Breast epithelium (tissue), 4 donors: ENCODE data around the gene BMAL1. TPM values are rescaled to one million over a fixed set of nuclear protein-coding genes. Genes with fewer than 3 reads are reported as not detected.

Source experiments
- DNase-seq, 2 donors: peaks; one replicate each; pipeline ENCODE4 v3.0.0-alpha.2; 2019; ENCODE audit warnings: low spot score in 2 of 2
- H3K27ac ChIP-seq, 2 donors: fragments of 200-600 bp; sonication (generic) in 1 of 2; one replicate each; pipeline ENCODE4 v1.5.1; 2016 to 2019; ENCODE audit warnings: mild to moderate bottlenecking in 1 of 2
- H3K27me3 ChIP-seq, 2 donors: fragments of 200-600 bp; sonication (generic) in 1 of 2; one replicate each; pipeline versions ENCODE4 v1.5.1 to v1.6.0; 2017 to 2019; ENCODE audit warnings: control low read depth in 1 of 2, mild to moderate bottlenecking in 1 of 2
- H3K36me3 ChIP-seq: fragments of 200-600 bp; one replicate; pipeline ENCODE4 v1.5.1; 2019
- H3K4me1 ChIP-seq, 2 donors: fragments of 200-600 bp; sonication (generic); one replicate each; pipeline ENCODE4 v1.5.1; 2016 to 2019; ENCODE audit warnings: control low read depth in 1 of 2
- H3K4me3 ChIP-seq, 3 donors: fragments of 200-600 bp; sonication (generic); 1 replicate in 2 of 3; 2 replicates in 1 of 3; pipeline ENCODE4 v1.5.1; 2016 to 2019; ENCODE audit warnings: mild to moderate bottlenecking in 3 of 3, moderate library complexity in 2 of 3
- H3K9me3 ChIP-seq, 2 donors: fragments of 200-600 bp; sonication (generic) in 1 of 2; one replicate each; pipeline ENCODE4 v1.5.1; 2016 to 2019; ENCODE audit warnings: control low read depth in 1 of 2
- CTCF ChIP-seq, 3 donors: fragments of 450-650 bp; IDR thresholded peaks; one replicate each; pipeline ENCODE4 v1.5.1; 2016 to 2017; ENCODE audit warnings: antibody characterized with exemption in 3 of 3, mild to moderate bottlenecking in 3 of 3, moderate library complexity in 3 of 3
- POLR2A ChIP-seq: fragments of 450-650 bp; IDR thresholded peaks from one replicate; pipeline ENCODE4 v1.6.1; 2016; ENCODE audit warnings: antibody characterized with exemption, mild to moderate bottlenecking, moderate library complexity
- POLR2AphosphoS5 ChIP-seq, 3 donors: sonication (generic); formaldehyde crosslinking; IDR thresholded peaks; one replicate each; pipeline ENCODE4 v1.6.1; 2017; ENCODE audit warnings: antibody characterized with exemption in 3 of 3
- intact Hi-C: fragments of 100-400 bp; cut with DNase I; formaldehyde crosslinking; loops from one replicate; pipeline ENCODE4 v1.15.1; 2023; ENCODE audit warnings: low total_unique reads
- total RNA-seq, 3 donors: library from RNA; depleted of rRNA; stranded (reverse); fragments of >200 nt; gene quantifications; one replicate each; pipeline ENCODE4 v1.1.0, GENCODE V29; 2016

Gene BMAL1
- total RNA-seq, 3 donors from 2014 or later, result 42.0 to 57.5 (median 48.8) TPM

GRCh38 chr11:13315517-13316432, 38.2 kb downstream of the BMAL1 start:
- Histone ChIP-seq H3K4me3 (no peak overlapping the region), H3K27me3 (no peaks in the 10 kb centered on the region), H3K9me3 (no peaks in the 10 kb centered on the region), H3K36me3 (no peaks in the 10 kb centered on the region), H3K4me1 (peaks cover 9 to 24% of the 10 kb centered on the region in 2 donors), H3K27ac (peak overlapping the region; percentile 41 to 50)
- intact Hi-C loops, result no loop called here
- no peak for TF ChIP-seq POLR2AphosphoS5 (IDR thresholded peaks at IDR 0.05)
- no peak for TF ChIP-seq CTCF (IDR thresholded peaks at IDR 0.05)
- TF ChIP-seq POLR2A, result no peak
- no peak for DNase-seq

GRCh38 chr11:13316528-13316961, 39.0 kb downstream of the BMAL1 start:
- no peaks in the 10 kb centered on the region for H3K36me3 ChIP-seq
- H3K27ac ChIP-seq, result peak overlapping the region; percentile 41 to 50
- peaks cover 9 to 24% of the 10 kb centered on the region in 2 donors for H3K4me1 ChIP-seq
- TF ChIP-seq POLR2AphosphoS5 (IDR thresholded peaks at IDR 0.05) (no peak), POLR2A (no peak), CTCF (IDR thresholded peaks at IDR 0.05) (no peak)
- no peaks in the 10 kb centered on the region for H3K27me3 ChIP-seq
- intact Hi-C loops, result no loop called here
- no peaks in the 10 kb centered on the region for H3K9me3 ChIP-seq
- no peak overlapping the region for H3K4me3 ChIP-seq
- DNase-seq, result no peak

- H3K36me3 ChIP-seq, result no peaks in the 10 kb centered on the region
- no peak for DNase-seq
- TF ChIP-seq CTCF (IDR thresholded peaks at IDR 0.05) (no peak), POLR2AphosphoS5 (IDR thresholded peaks at IDR 0.05) (no peak), POLR2A (no peak)
- H3K9me3 ChIP-seq, result no peaks in the 10 kb centered on the region
- intact Hi-C loops, result no loop called here
- no peaks in the 10 kb centered on the region for H3K27me3 ChIP-seq
- H3K4me1 ChIP-seq, result peaks cover 9 to 24% of the 10 kb centered on the region in 2 donors
- H3K27ac ChIP-seq, result peak overlapping the region in 1 of 2 donors; percentile 6
- no peak overlapping the region for H3K4me3 ChIP-seq
Measured at GRCh38 chr11:13317293-13318080, 39.9 kb downstream of the BMAL1 start.

- no peak for DNase-seq
- intact Hi-C loops, result no loop called here
- TF ChIP-seq POLR2A (no peak), CTCF (IDR thresholded peaks at IDR 0.05) (no peak), POLR2AphosphoS5 (IDR thresholded peaks at IDR 0.05) (no peak)
- no peaks in the 10 kb centered on the region for H3K9me3 ChIP-seq
- peaks cover 9 to 24% of the 10 kb centered on the region in 2 donors for H3K4me1 ChIP-seq
- H3K27ac ChIP-seq, result no peak overlapping the region
- H3K27me3 ChIP-seq, result no peaks in the 10 kb centered on the region
- no peak overlapping the region for H3K4me3 ChIP-seq
- no peaks in the 10 kb centered on the region for H3K36me3 ChIP-seq
Measured at GRCh38 chr11:13318498-13319295, 41.1 kb downstream of the BMAL1 start.
